Measurements from ENCODE around the gene PIP5KL1. TPM values are rescaled to one million over a fixed set of nuclear protein-coding genes. Genes with fewer than 3 reads are reported as not detected.
A peak's percentile ranks its signal among the peaks of the same experiment; 100 is the strongest.

Gene PIP5KL1, protein sequence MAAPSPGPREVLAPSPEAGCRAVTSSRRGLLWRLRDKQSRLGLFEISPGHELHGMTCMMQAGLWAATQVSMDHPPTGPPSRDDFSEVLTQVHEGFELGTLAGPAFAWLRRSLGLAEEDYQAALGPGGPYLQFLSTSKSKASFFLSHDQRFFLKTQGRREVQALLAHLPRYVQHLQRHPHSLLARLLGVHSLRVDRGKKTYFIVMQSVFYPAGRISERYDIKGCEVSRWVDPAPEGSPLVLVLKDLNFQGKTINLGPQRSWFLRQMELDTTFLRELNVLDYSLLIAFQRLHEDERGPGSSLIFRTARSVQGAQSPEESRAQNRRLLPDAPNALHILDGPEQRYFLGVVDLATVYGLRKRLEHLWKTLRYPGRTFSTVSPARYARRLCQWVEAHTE
- 0.68 and 23.4 TPM in 2 replicates for total RNA-seq (2014; rRNA removed; shearing (Covaris generic))

DNA sequence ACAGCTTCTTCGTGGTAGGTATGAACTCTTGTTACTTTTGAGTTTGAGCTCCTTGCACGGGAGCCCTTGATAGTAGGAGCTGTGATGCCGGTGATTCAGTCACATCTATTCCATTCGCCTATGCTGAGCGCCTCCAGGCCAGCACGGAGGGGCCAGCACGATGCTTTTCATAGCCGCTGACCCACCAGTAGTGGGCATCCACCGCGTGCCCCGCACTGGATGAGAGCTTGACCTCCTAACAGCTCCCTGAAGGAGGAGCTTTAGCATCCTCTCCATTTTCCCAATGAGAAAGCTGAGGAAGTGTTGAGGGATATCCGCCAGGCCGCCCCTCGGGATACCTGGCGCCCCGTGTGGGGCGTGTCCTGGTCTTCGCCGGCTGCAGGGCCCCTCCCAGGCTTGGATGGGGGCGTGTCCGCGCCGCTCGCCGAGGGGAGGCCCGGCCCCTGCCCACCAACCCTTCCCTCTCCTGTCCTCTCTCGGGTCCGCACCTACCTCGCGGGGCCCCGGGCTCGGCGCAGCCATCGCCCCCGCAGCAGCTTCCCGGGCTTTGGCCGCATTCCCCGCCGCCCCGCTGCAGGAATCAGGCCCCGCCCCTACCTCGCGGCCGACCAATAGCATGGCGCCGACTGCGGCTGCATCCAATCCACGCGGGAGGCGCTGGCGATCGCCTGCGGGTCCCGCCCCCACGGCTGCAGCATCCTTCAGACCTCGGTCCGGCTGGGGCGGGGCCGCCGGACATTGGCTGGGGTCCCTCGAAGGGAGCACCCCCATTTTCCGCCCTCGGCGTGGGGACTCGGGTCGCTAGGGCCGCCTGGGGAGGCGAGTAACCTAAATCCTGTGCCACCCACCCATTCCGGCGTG is at the start of gene PIP5KL1:
Gene PIP5KL1 (minus strand): TSS at position 547 of the 861 bp plus-strand sequence. CDS start 25 bp downstream, at position 522.
- peak; percentile 89 for DNase-seq (ENCODE audit: low spot score)
- in situ Hi-C loops (cut with HindIII; ENCODE audit: low sequenced_read_pairs): loop anchor here (25.0 kb wide), 1 partner anchor 168 kb away; no protein-coding TSS in a partner anchor

DNA sequence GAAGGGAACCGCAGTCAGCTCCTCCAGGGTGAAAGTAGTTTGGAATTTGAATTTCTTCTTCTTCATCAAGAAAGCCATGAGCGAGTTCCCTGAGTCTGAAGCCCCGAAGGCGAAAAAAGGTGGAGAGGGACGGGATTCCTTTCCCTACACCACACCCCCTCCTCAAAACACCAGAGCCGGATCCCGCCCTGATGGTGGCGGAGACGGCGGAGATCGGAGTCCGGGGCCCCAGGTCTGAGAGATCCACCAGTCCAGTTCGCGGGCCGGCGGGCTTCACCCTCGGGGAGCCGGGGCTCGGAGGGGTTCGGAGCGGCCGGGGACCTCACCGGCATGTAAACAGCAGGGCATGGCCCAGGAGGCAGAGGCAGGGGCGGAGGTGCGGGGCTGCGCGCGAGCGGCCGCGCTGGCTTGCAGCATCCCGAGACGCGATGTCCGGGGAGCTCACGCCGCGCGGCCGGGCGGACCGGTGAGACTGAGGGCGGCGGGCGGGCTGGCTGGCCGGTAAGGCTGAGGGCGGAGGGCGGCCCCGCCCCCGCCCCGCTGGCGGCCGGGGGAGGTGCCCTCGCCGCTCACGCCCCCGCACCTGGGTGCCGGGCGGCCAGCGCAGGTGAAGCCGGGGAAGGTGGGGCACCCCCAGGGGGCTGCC is 49.6 kb upstream of the PIP5KL1 start:
- in situ Hi-C loops (cut with HindIII; ENCODE audit: low sequenced_read_pairs): no loop called here
- DNase-seq (ENCODE audit: low spot score): peak; percentile 40

DNA sequence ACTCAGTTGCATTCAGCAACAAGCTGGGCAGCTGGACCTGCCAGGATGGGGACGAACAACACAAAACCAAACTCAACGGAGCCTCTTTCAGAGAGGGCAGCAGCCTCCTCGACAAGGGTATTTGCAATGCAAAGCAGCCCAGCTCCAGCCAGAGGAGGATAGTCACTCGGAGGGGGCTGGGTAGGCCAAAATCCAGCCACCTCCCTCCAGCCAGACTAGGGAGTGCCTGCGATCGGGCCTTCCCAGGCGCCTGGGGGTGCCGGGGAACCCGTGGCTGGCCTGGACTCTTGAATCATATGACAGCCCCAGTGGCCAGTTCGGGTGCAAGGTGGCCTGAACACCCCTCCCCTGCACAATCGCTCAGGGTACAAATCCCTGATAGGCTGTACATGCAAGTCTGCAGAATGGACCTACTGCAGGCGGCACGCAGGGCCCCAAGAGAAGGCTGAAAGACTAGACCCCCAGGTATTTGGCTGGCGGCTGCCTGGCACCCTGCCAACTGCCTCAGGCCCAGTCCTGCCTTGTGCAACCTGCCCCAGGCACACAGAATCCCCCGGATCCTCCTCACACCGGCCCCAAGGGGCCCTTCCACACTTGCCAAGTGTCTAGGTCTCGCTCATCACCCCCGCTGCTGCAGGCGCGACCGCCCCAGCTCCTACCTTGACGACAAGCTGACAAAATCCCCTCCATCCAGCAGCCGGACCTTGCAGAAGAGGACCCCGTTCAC is 48.9 kb upstream of the PIP5KL1 start:
- peak; percentile 62 for DNase-seq (ENCODE audit: low spot score)
- in situ Hi-C loops (cut with HindIII; ENCODE audit: low sequenced_read_pairs): no loop called here

DNA sequence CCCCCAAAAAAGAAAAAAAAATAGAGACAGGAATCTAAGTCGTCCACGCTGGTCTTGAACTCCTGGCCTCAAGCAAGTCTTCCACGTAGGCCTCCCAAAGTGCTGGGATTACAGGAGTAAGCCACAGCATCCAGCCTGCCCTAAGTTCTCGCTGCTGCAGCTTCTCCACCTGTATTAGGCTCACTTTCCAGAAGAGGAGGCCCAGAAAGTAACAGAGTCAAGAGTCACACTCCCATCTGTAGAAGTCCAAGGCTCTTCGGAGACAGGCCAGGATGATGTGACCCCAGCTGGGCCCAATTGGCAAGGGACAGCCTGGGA is 48.4 kb upstream of the PIP5KL1 start:
- no peak for DNase-seq (ENCODE audit: low spot score)
- in situ Hi-C loops (cut with HindIII; ENCODE audit: low sequenced_read_pairs): no loop called here

DNA sequence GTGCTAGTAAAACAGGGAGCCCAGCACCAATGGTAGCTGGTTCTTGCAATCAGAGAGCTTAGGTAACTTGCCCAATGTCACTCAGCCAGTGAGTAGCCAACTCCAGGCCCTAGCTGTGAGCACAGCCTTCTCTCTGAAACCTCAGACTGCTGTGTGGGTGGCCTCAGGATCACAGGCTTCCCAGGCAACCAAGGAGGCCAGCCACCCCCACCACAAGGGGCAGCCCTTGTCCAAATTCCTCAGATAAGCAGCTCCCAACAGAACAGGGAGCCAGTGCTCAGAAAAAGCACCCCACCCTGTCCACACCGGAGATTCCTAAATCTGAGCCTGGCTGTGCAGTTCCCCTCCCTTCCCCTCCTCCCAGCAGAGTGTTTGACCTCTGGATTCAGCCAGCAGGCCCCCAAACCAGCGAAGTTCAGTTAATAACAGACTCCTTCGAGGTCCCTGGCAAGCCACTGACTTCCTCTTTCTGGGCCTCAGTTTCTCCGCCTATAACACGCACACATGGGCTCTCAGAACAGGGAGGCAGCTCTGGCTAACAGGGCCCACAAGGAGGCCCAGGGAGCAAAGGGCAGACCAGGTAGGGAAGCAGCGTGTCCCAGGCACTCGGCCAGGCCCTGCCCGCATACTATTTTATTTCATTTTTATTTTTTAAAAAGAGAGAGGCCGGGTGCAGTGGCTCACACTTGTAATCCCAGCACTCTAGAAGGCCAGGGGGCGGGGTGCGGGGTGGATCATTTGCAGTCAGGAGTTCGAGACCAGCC is 47.5 kb upstream of the PIP5KL1 start:
- in situ Hi-C loops (cut with HindIII; ENCODE audit: low sequenced_read_pairs): no loop called here
- DNase-seq (ENCODE audit: low spot score): no peak

DNA sequence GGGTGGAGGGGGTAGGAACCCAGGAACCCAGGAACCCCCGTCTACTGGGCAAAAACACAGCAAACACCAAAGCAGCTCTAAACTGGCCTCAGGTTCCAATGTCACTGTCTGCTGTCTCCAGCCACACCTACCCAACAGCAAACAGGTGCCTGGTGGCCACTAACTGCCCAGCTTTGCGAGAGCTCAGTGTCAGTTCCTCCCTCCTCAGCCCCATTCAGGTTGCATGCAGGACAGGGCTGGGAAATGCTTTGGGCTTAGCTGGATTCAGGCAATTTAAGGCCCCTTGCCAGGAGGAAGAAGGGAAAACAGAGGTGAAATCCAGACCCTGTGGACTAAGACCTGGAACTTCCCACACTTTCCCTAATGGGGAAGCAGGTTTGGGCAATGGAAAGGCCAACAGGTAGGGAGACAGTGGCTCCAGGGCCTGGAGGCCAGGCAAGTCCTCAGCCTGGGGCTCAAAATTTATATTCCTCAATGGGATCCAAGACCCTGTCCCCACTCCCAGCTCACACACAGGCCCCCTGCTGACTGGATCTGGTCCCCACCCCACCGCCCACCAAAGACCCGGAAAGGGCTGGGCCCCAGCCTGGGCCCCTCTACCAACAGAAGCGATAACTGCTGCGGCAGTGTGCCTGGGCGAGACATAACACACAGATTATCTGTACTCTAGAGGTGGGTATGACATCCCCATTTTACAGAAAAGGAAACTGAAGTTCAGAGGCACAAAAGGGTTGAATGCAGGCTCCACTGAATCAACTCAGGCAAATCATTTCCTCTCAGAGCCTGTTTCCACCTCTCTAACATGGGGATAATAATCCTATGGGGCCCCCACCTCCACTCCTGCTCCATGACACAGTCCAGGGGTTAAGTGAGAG is 46.7 kb upstream of the PIP5KL1 start:
- no peak for DNase-seq (ENCODE audit: low spot score)
- in situ Hi-C loops (cut with HindIII; ENCODE audit: low sequenced_read_pairs): no loop called here

DNA sequence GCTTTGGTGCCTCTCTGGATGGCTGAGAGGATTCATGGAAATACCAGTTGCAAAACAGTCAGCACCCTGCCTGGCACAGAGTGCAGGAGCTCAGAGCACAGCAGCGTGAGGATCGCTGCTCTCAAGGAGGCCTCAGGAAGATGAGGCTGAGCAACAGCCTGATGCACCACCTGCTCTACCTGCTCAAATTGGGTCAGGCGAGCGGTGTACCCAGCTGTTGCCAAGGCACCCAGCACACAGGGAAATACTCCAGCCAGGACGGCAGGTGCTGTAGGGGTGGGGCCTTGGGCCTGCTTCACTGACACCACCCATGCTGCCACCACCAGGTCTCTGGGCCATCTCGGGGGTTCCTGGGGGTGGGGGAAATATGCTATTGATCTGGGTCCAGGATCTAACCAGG is 45.9 kb upstream of the PIP5KL1 start:
- DNase-seq (ENCODE audit: low spot score): peak; percentile 77
- in situ Hi-C loops (cut with HindIII; ENCODE audit: low sequenced_read_pairs): no loop called here

DNA sequence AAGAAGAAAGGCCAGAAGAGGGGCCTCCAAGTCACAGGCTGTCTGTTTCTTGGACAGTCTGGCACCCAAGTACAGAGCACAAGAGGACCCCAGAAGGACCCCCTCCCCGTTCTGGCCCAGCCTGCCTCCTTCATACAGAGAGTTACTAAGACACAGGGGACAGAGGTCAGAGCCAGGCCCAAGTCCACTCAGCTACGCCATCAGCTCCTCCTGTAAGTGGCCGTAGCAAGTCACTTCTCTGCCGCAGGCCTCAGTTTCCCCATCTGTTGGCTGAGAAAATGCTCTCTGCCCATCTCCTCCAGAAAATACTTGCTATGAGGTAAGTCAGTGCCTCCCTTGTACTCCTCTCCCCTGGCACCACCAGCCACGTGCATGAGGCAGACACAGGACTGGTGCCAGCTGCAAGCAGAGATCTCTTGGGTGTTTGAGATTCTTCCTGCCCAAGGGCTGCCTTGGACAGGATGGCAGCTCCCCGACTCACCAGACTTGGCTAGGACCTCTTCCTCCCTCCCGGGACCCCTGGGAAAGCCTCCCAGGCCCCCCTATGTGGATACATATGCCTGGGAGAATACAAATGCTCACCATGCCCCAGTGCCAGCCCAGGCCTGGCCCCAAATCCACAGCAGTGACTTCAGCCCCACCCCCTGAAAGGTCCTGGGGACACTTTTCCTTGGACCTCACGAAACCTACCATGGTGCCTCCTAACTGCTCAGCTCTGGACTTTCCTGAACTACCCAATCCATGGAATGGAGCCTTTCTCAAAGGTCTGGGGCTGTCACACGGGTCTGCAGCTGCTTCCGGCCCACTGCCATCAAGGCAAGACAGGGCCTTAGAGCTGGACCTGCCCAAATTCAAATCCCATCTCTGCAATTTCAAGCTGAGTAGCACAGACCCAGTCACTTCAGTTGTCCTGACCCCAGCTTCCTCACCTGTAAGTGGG is 45.1 kb upstream of the PIP5KL1 start:
- in situ Hi-C loops (cut with HindIII; ENCODE audit: low sequenced_read_pairs): no loop called here
- DNase-seq (ENCODE audit: low spot score): no peak

DNA sequence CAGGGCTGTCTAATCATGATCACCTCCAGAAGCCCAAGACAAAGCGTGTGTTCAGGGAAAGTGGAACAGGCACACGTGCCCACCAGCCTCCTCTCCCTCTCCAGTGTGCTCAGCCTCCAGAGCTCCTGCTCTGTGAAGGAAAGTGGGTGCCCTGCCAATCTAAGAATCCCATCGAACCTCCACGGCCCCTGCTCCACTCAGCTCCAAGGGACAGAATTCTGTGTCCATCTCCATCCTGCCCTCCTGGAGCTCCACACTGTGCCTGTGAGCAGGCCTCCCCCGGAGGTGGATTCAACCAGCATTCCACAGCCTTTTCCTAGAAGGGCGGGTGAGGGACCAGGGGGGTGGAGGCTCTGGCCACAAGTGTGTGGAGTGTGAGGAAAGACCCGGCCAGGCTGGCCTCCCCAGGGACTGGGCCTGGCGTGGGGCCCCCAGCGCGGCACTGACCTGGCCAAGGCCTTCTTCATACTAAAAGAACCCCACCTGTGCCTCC is 44.2 kb upstream of the PIP5KL1 start:
- in situ Hi-C loops (cut with HindIII; ENCODE audit: low sequenced_read_pairs): no loop called here
- no peak for DNase-seq (ENCODE audit: low spot score)

DNA sequence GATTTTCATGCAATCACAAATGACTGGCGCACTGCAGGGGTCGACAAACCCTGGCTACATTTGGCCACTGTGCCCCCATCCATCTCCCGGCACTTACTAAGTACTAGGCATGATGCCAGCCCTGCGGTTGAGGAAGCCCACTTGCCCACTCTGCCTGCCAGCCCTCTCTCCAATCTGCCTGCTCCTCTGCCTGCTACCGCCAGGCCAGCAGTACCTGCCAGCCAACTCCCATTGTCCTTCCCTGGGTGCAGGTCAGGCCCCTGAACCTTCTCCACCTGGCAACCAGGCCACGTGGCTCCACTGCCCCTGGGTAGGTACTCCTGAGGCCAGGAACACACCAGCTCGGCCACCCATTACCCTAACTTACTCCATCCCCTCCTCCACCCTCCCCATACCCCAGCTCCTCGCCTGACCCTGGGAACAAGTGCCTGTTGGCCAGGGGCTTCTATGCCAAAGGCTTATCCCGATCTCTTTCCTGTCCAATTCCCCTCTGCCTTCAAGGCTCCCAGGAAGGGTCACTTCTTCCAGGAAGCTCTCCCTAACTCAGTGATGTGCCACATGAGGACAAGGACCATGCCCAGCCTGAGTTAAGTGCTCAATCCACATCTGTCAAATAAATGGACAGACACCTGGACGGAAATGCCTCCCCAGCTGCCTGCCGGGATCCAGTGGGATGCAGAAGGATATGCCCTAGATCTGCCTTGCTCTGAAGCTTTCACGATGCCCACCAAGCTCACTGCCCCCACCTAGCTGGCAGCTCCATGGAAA is 43.6 kb upstream of the PIP5KL1 start:
- no peak for DNase-seq (ENCODE audit: low spot score)
- in situ Hi-C loops (cut with HindIII; ENCODE audit: low sequenced_read_pairs): no loop called here

DNA sequence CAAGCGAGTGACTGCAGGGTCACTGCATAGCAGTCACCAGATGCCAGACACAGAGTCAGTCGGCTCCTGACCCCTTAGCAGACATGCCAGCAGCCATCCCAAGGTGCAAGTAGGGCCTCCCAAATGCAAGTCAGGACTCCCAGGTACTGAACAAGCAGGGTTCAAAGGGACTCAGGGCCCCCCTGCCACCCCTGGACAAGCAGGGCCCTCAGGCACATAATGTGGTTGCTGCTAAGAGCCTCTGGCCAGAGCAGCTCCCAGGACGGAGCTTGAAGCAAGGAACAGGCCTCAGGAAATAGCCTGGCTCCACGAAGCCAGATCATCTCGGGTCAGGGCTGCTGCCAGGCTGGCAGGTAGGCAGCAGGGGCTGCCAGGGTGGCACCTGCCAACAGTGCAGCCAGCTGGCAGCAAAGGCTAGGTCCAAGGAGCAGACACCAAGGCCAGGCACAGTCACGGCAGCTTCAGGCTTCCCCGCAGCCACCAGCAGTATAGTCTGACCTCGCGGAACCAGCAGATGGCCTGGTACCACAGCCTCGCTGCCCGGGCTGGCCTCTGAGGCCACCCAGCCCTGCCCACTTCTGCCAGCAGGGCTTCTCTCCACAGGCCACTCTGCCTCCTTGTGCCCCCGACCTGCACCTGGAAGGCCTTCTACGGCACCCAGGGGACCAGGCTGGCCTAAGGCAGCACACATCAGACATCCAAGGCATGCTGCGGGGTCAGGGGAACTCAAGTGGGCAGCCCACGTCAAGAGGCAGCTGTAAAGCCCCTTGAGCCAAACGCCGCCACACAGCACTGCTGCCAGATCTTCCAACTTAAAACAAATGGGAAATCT is 42.8 kb upstream of the PIP5KL1 start:
- in situ Hi-C loops (cut with HindIII; ENCODE audit: low sequenced_read_pairs): no loop called here
- DNase-seq (ENCODE audit: low spot score): peak; percentile 98

DNA sequence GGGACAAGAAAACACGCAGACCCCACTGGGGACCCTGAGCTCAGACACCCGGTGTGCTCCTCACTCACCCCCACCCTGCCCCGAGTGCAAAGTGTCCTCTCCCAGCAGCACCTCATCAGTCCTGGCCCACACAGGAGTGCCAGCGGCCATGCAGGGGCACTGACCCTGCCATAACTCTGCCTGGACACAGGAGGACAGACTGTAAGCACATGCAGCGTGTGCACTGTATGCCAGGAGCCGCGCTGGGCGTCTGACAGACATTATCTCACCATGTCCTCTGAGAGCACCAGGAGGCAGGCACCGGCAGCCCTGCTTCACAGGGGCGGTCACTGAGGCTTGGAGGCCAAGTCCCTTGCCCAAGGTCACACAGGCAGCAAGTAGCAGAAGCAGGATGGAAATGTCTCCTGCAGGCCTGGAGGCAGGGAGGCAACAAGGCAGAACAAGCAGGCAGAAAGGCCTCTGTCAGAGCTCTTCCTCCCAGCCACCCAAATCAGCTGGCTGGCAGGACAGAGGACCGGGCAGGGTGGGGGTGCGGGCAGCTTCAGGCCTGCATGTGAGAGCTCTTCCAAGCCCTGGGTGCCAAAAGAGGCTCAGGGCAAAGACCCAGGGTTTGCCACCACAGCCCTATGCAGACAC is 41.8 kb upstream of the PIP5KL1 start:
- DNase-seq (ENCODE audit: low spot score): no peak
- in situ Hi-C loops (cut with HindIII; ENCODE audit: low sequenced_read_pairs): no loop called here

DNA sequence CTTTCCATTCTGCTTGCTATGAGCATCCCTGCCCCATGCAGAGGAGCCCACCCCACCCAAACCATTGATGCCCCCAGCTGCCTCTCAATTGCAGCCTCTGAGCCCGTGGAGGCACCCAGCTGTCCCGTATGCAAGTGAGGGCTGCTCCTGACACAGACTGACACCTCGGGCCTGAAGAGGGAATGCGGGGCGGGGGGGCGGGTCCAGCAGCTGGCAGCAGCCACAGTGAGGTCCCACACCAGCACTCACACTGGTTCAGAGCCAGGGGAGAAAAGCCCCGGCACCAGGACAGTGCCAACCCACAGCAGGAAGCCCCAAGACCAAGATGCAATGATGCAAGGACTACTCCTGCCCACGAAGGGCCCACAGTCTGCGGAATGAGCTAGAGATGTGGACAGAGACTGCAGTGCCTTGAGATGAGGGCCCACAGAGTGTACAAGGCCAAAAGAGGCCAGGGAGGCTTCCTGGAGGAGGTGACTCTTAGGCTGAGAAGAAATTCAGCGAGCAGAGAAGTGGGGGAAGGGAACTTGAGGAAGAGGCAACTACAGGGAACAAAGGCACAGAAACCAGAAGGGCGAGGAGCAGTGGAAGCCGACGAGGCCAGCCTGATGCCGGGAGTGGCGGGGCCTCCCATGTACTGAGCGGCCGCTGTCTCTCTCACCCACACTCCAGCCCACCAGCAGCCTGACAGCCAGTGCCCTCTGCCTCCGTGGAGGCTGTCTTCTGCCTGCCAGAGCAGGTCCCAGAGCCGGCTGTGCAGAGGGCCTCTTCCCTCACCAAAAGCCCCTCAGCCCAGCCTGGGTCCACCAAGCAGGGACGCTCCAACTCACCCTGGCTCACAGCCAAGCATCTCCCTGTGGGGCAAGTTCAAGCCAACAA is 41.0 kb upstream of the PIP5KL1 start:
- DNase-seq (ENCODE audit: low spot score): no peak
- in situ Hi-C loops (cut with HindIII; ENCODE audit: low sequenced_read_pairs): no loop called here

Measured in G401 (cell line).